ENCODE results near the gene ABHD6. TPM values are rescaled to one million over a fixed set of nuclear protein-coding genes. Genes with fewer than 3 reads are reported as not detected.

ABHD6 gene
- total RNA-seq, 1 experiment from 2014 or later, result 12.7 TPM

- Histone ChIP-seq H3K4me1 (ENCODE audit: control insufficient read depth in 1 of 2, insufficient read depth in 2 of 2, low read length in 2 of 2) (peaks cover 0 to 17% of the 10 kb centered on the region in 2 experiments; a peak in 3 of 4 replicates), H3K9me3 (ENCODE audit: control insufficient read depth in 1 of 2, insufficient read depth in 1 of 2, low read depth in 1 of 2, low read length in 2 of 2) (no peaks in the 10 kb centered on the region), H3K9me2 (ENCODE audit: insufficient read depth) (no peaks in the 10 kb centered on the region), H4K20me1 (ENCODE audit: insufficient read depth) (peaks cover 10% of the 10 kb centered on the region; the same call in 1 of the 2 replicates), H3K4me2 (ENCODE audit: low read length) (peak within 1 kb of the TSS; percentile 88), H3K27me3 (ENCODE audit: insufficient read depth, low read length) (no peaks in the 10 kb centered on the region), H3K79me2 (ENCODE audit: insufficient read depth, low read length) (peaks cover 49% of the 10 kb centered on the region), H3K27ac (ENCODE audit: low read depth, low read length) (peak within 1 kb of the TSS; percentile 89), H3K9ac (ENCODE audit: low read length) (peak within 1 kb of the TSS; percentile 86), H3K36me3 (ENCODE audit: control insufficient read depth in 1 of 2, insufficient read depth in 2 of 2, low read length in 2 of 2) (peaks cover 3 to 7% of the 10 kb centered on the region in 2 experiments; a peak in 3 of 4 replicates), H3K4me3 (replicated peaks in 1 of 2; ENCODE audit: low read depth in 1 of 2, low read length in 2 of 2) (peak within 1 kb of the TSS; percentile 75 to 99), H2AFZ (ENCODE audit: low read depth, low read length, poor library complexity, severe bottlenecking) (peak within 1 kb of the TSS; percentile 74)
- intact Hi-C loops (cut with micrococcal nuclease), result loop anchor here (1.0 to 10.0 kb wide), 3 partner anchors 106 to 341 kb away; no protein-coding TSS in a partner anchor
- POLR2A ChIA-PET, result interaction anchor here (0.6 to 2.4 kb wide), 9 partner anchors 11 to 221 kb away, joined by 3 to 18 read pairs (median 4); no protein-coding TSS in a partner anchor
- TSS peak; percentile 59 for BruUV-seq (replicated peaks)
- TF ChIP-seq POLR2AphosphoS5 (IDR thresholded peaks at IDR 0.05; ENCODE audit: low read depth, low read length) (peak; percentile 88), ZFX (IDR thresholded peaks at IDR 0.05) (peak; percentile 74), FOSL1 (IDR thresholded peaks at IDR 0.05; ENCODE audit: low read depth) (no peak), RAD21 (IDR thresholded peaks at IDR 0.05; ENCODE audit: low read depth) (peak; percentile 49), POLR2A (IDR thresholded peaks at IDR 0.05; ENCODE audit: borderline replicate concordance, extremely low read depth, insufficient read depth, insufficient read length) (peak; percentile 26), CBX3 (IDR thresholded peaks at IDR 0.05; ENCODE audit: low read depth) (peak; percentile 89; the same call in 1 of the 2 replicates), YY1 (IDR thresholded peaks at IDR 0.05; ENCODE audit: extremely low read depth, insufficient replicate concordance, low read depth, low read length) (peak; percentile 69), SP1 (IDR thresholded peaks at IDR 0.05; ENCODE audit: low read depth) (peak; percentile 97), SRF (IDR thresholded peaks at IDR 0.05; ENCODE audit: low read depth) (peak; percentile 72; the same call in 1 of the 2 replicates), MAX (IDR thresholded peaks at IDR 0.05) (peak; percentile 77; the same call in 1 of the 2 replicates), CTCF (IDR thresholded peaks at IDR 0.05 in 2 of 3, conservative IDR thresholded peaks at IDR 0.05 in 1 of 3; ENCODE audit: borderline replicate concordance in 1 of 3, insufficient read depth in 1 of 3, low read depth in 2 of 3, low read length in 2 of 3) (peak; percentile 84 to 98 (median 88)), ELF1 (IDR thresholded peaks at IDR 0.05; ENCODE audit: borderline replicate concordance, low read depth) (no peak)
- TF ChIP-seq, protein P1, sequence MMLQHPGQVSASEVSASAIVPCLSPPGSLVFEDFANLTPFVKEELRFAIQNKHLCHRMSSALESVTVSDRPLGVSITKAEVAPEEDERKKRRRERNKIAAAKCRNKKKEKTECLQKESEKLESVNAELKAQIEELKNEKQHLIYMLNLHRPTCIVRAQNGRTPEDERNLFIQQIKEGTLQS (IDR thresholded peaks at IDR 0.05), result no peak
- ATAC-seq, result peak; percentile 87
- DNase-seq (ENCODE audit: low read depth, low spot score), result peak; percentile 97
- CTCF ChIA-PET, result interaction anchor here (0.6 to 3.9 kb wide), 36 partner anchors 11 to 344 kb away, joined by 3 to 69 read pairs (median 4); partner anchors contain the start of genes ABHD6, FLNB and KCTD6
- RAD21 ChIA-PET (ENCODE audit: low non-redundant PET in 1 of 2, low total read pairs in 2 of 2, uncharacterized antibody in 2 of 2, unreplicated experiment in 2 of 2), result interaction anchor here (0.7 to 2.8 kb wide), 4 partner anchors 89 to 129 kb away, joined by 3 to 7 read pairs (median 4); no protein-coding TSS in a partner anchor
Measured at GRCh38 chr3:58305882-58306711, 68.5 kb downstream of the ABHD6 start, which contains the start of the genes HTD2 and RPP14. Gene HTD2, plus strand, starts transcription at chr3:58306520. Its CDS starts 11,094 bp downstream, at chr3:58317614. Gene RPP14, plus strand, starts transcription at chr3:58306245. Its CDS starts 4,085 bp downstream, at chr3:58310330.
